ENCODE results near the gene TNFSF9.

DNA sequence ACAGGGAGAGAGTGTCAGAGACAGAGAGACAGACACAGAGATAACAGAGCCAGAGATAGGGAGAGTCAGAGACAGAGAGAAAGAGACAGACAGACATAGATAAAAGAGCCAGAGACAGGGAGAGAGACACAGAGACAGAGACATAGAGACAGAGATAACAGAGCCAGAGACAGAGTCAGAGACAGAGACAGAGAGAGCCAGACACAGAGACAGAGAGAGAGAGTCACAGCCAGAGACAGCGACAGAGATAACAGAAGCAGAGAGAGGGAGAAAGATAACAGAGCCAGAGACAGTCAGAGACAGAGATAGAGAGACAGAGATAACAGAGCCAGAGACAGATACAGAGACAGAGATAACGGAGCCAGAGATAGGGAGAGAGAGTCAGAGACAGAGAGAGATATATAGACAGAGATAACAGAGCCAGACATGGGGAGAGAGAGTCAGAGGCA is 865 bp upstream of the TNFSF9 start:
- no peak for TF ChIP-seq CTCF (IDR thresholded peaks at IDR 0.05)
- no peak for TF ChIP-seq EZH2 (IDR thresholded peaks at IDR 0.05; ENCODE audit: borderline replicate concordance, insufficient read depth, low read depth, low read length, poor library complexity, severe bottlenecking)
